Smooth muscle cell (in vitro differentiated cells): ENCODE measurements around the gene ADAR. TPM values are rescaled to one million over a fixed set of nuclear protein-coding genes. Genes with fewer than 3 reads are reported as not detected.

ENCODE experiments used
- DNase-seq: peaks from one replicate; lab custom pipeline; 2025; ENCODE audit not compliant: unreplicated experiment; lab: John Stamatoyannopoulos, UW
- H2AFZ ChIP-seq: fragments of 200-600 bp; sonication (generic); 2 replicates; pipeline ENCODE4 v1.6.0; 2016; ENCODE audit warnings: antibody characterized with exemption, low read depth, mild to moderate bottlenecking
- H3F3A ChIP-seq: fragments of 200-600 bp; sonication (generic); 2 replicates; pipeline ENCODE4 v1.6.0; 2017; ENCODE audit warnings: antibody characterized with exemption, low read depth
- H3K27ac ChIP-seq: fragments of 200-600 bp; sonication (generic); 2 replicates; pipeline ENCODE4 v1.5.1; 2016; ENCODE audit warnings: low read depth, mild to moderate bottlenecking
- H3K27me3 ChIP-seq: fragments of 200-600 bp; sonication (generic); 2 replicates; pipeline ENCODE4 v1.6.1; 2016; ENCODE audit warnings: low read depth, mild to moderate bottlenecking
- H3K36me3 ChIP-seq: fragments of 200-600 bp; sonication (generic); 2 replicates; pipeline ENCODE4 v1.5.1; 2016; ENCODE audit warnings: low read depth
- H3K4me1 ChIP-seq: fragments of 200-600 bp; sonication (generic); 2 replicates; pipeline ENCODE4 v1.5.1; 2016; ENCODE audit warnings: low read depth
- H3K4me2 ChIP-seq: fragments of 200-600 bp; sonication (generic); 2 replicates; pipeline ENCODE4 v1.6.0; 2016; ENCODE audit warnings: mild to moderate bottlenecking
- H3K4me3 ChIP-seq: fragments of 200-600 bp; sonication (generic); 2 replicates; pipeline ENCODE4 v1.5.1; 2016; ENCODE audit warnings: mild to moderate bottlenecking
- H3K79me2 ChIP-seq: fragments of 200-600 bp; sonication (generic); 2 replicates; pipeline ENCODE4 v1.6.0; 2016; ENCODE audit warnings: low read depth, mild to moderate bottlenecking
- H3K9ac ChIP-seq: fragments of 200-600 bp; sonication (generic); 2 replicates; pipeline ENCODE4 v1.6.0; 2016; ENCODE audit warnings: low read depth
- H3K9me3 ChIP-seq: fragments of 200-600 bp; sonication (generic); replicated peaks from 2 replicates; pipeline ENCODE4 v1.5.1; 2016; ENCODE audit warnings: low read depth
- H4K20me1 ChIP-seq: fragments of 200-600 bp; sonication (generic); 2 replicates; pipeline ENCODE4 v1.6.0; 2016; ENCODE audit warnings: low read depth
- CTCF ChIP-seq: fragments of 200-600 bp; sonication (generic); IDR thresholded peaks from 2 replicates; pipeline ENCODE4 v1.5.1; 2017; ENCODE audit warnings: borderline replicate concordance, mild to moderate bottlenecking, antibody characterized with exemption; ENCODE audit not compliant: insufficient read depth, poor library complexity, severe bottlenecking
- WGBS: methylation state at CpG from one replicate; pipeline ENCODE4 v1.1.7; 2016; ENCODE audit warnings: low lambda C conversion rate; 5-methylcytosine and 5-hydroxymethylcytosine counted together
- polyA plus RNA-seq: library from polyadenylated mRNA; unstranded; fragments of >200 nt; fragmentation: Nextera tagmentation; extraction: Ambion mirVana; gene quantifications from 2 replicates; pipeline ENCODE4 v1.2.1, GENCODE V29; 2016
- total RNA-seq: library from RNA; depleted of rRNA; stranded (reverse); fragments of >200 nt; gene quantifications from 2 replicates; pipeline ENCODE4 v1.2.3, GENCODE V29; 2014

ADAR gene
- total and polyA plus RNA-seq, 2 experiments from 2014 or later: 39.1 to 80.6 TPM

GRCh38 chr1:154594811-154595210, 13.2 kb downstream of the ADAR start:
- peaks cover 63% of the 10 kb centered on the region for H4K20me1 ChIP-seq

GRCh38 chr1:154593390-154593789, 14.6 kb downstream of the ADAR start:
- H3K4me2 ChIP-seq: no peak overlapping the region
- no peaks in the 10 kb centered on the region for H3K4me1 ChIP-seq
- no peaks in the 10 kb centered on the region for H3K9me3 ChIP-seq
- TF ChIP-seq CTCF: no peak
- no peak for DNase-seq
- H4K20me1 ChIP-seq: peaks cover 57% of the 10 kb centered on the region
- H2AFZ ChIP-seq: no peak overlapping the region
- H3K36me3 ChIP-seq: peaks cover 40% of the 10 kb centered on the region
- peaks cover 7% of the 10 kb centered on the region for H3K79me2 ChIP-seq
- no peaks in the 10 kb centered on the region for H3K27me3 ChIP-seq
- H3K9ac ChIP-seq: no peak overlapping the region
- H3K27ac ChIP-seq: no peak overlapping the region
- H3F3A ChIP-seq: no peaks in the 10 kb centered on the region
- H3K4me3 ChIP-seq: no peak overlapping the region

More at GRCh38 chr1:154594811-154595210, 13.2 kb downstream of the ADAR start:
- no peaks in the 10 kb centered on the region for H3K9me3 ChIP-seq
- H3K4me1 ChIP-seq: no peaks in the 10 kb centered on the region
- no peaks in the 10 kb centered on the region for H3F3A ChIP-seq
- peaks cover 11% of the 10 kb centered on the region for H3K79me2 ChIP-seq
- H3K27ac ChIP-seq: no peak overlapping the region
- peaks cover 30% of the 10 kb centered on the region for H3K36me3 ChIP-seq
- no peak overlapping the region for H3K9ac ChIP-seq
- H3K4me2 ChIP-seq: no peak overlapping the region
- no peak for TF ChIP-seq CTCF
- no peaks in the 10 kb centered on the region for H3K27me3 ChIP-seq
- no peak overlapping the region for H3K4me3 ChIP-seq
- H2AFZ ChIP-seq: no peak overlapping the region
- no peak for DNase-seq
- WGBS: 97% methylated on average over 7 of the region's 7 CpGs

GRCh38 chr1:154591206-154591605, 16.8 kb downstream of the ADAR start:
- WGBS: 99% methylated on average over 7 of the region's 7 CpGs
- H4K20me1 ChIP-seq: peaks cover 52% of the 10 kb centered on the region
- no peaks in the 10 kb centered on the region for H3K9me3 ChIP-seq
- H3K27me3 ChIP-seq: no peaks in the 10 kb centered on the region
- no peak for TF ChIP-seq CTCF
- no peak overlapping the region for H3K9ac ChIP-seq
- H3F3A ChIP-seq: no peaks in the 10 kb centered on the region
- H3K4me3 ChIP-seq: no peak overlapping the region
- no peaks in the 10 kb centered on the region for H3K4me1 ChIP-seq
- H3K27ac ChIP-seq: no peak overlapping the region
- no peak overlapping the region for H2AFZ ChIP-seq
- no peak overlapping the region for H3K4me2 ChIP-seq
- peaks cover 7% of the 10 kb centered on the region for H3K79me2 ChIP-seq
- peaks cover 42% of the 10 kb centered on the region for H3K36me3 ChIP-seq
- no peak for DNase-seq

- Histone ChIP-seq H3K9ac (no peak overlapping the region), H3K4me1 (no peaks in the 10 kb centered on the region), H3K4me2 (no peak overlapping the region), H3K9me3 (no peaks in the 10 kb centered on the region), H3F3A (no peaks in the 10 kb centered on the region), H3K36me3 (peaks cover 39% of the 10 kb centered on the region), H3K27ac (no peak overlapping the region), H3K79me2 (peaks cover 7% of the 10 kb centered on the region), H3K27me3 (no peaks in the 10 kb centered on the region), H3K4me3 (no peak overlapping the region), H2AFZ (no peak overlapping the region), H4K20me1 (peaks cover 49% of the 10 kb centered on the region)
- no peak for DNase-seq
- 84% methylated on average over 5 of the region's 5 CpGs for WGBS
- TF ChIP-seq CTCF: no peak
These were observed 17.2 kb downstream of the ADAR start for GRCh38 chr1:154590756-154591155.
